Panc1 (cell line): ENCODE measurements around the gene NTN5. TPM values are rescaled to one million over a fixed set of nuclear protein-coding genes. Genes with fewer than 3 reads are reported as not detected.

Experiments used
- ATAC-seq: fragments of 200-7000 bp; cut with Tn5 transposase; 2 replicates; pipeline ENCODE4 v1.9.1; 2020; ENCODE audit warnings: mild to moderate bottlenecking, moderate library complexity
- BruUV-seq: library from RNA; stranded (reverse); fragments of 400-500 nt; replicated peaks from 2 replicates; lab custom pipeline; 2021; lab: Mats Ljungman, UMichigan
- CTCF ChIA-PET: fragments of 300-600 bp; sonication (Branson Sonifier 250); formaldehyde crosslinking; loops from one replicate; lab custom pipeline; 2022; ENCODE audit warnings: antibody characterized with exemption; lab: Charles Lee
- POLR2A ChIA-PET: fragments of 300-600 bp; sonication (Branson Sonifier 250); formaldehyde crosslinking; loops from one replicate; lab custom pipeline; 2022; ENCODE audit warnings: antibody characterized with exemption; lab: Charles Lee
- DNase-seq: peaks from one replicate; pipeline ENCODE4 v3.0.0-alpha.2; 2010; ENCODE audit warnings: low read depth, low spot score
- H3K27ac ChIP-seq: 2 replicates; pipeline ENCODE4 v1.5.1; 2011; ENCODE audit warnings: mild to moderate bottlenecking, low read length, inconsistent platforms
- H3K27me3 ChIP-seq: fragments of 200-500 bp; sonication (Bioruptor generic); 2 replicates; pipeline ENCODE4 v1.6.0; 2014; ENCODE audit warnings: low read length, inconsistent platforms; ENCODE audit not compliant: control insufficient read depth, insufficient read depth
- H3K36me3 ChIP-seq: fragments of 200-500 bp; sonication (Bioruptor generic); 2 replicates; pipeline ENCODE4 v1.5.1; 2014; ENCODE audit warnings: inconsistent platforms, mild to moderate bottlenecking, low read length, moderate library complexity; ENCODE audit not compliant: control insufficient read depth, insufficient read depth
- H3K4me1 ChIP-seq: 2 replicates; pipeline ENCODE4 v1.5.1; 2011; ENCODE audit warnings: inconsistent platforms, mild to moderate bottlenecking, low read length, moderate library complexity; ENCODE audit not compliant: control insufficient read depth, insufficient read depth
- H3K4me3 ChIP-seq, 2 experiments: 2 replicates each; pipeline ENCODE4 v1.5.1; 2011 to 2012; ENCODE audit warnings: low read depth in 2 of 2, low read length in 2 of 2, mild to moderate bottlenecking in 2 of 2, inconsistent platforms in 1 of 2, moderate library complexity in 1 of 2
- H3K9me3 ChIP-seq: fragments of 200-500 bp; sonication (Bioruptor generic); 2 replicates; pipeline ENCODE4 v1.5.1; 2014; ENCODE audit warnings: low read depth, mild to moderate bottlenecking, inconsistent platforms, low read length, moderate library complexity; ENCODE audit not compliant: control insufficient read depth, insufficient read depth
- CTCF ChIP-seq: fragments of 450-650 bp; IDR thresholded peaks from 2 replicates; pipeline ENCODE4 v1.5.1; 2017; ENCODE audit warnings: mild to moderate bottlenecking
- POLR2AphosphoS5 ChIP-seq: IDR thresholded peaks from 2 replicates; pipeline ENCODE4 v1.6.1; 2012; ENCODE audit warnings: mild to moderate bottlenecking, low read depth, low read length, moderate library complexity
- REST ChIP-seq, 2 experiments: IDR thresholded peaks; 2 replicates each; pipeline ENCODE4 v1.6.1; 2011 to 2012; ENCODE audit warnings: low read depth in 2 of 2, control low read depth in 1 of 2, low read length in 1 of 2, mild to moderate bottlenecking in 1 of 2, moderate library complexity in 1 of 2; ENCODE audit not compliant: insufficient read depth in 1 of 2
- SIN3A ChIP-seq: IDR thresholded peaks from 2 replicates; pipeline ENCODE4 v1.6.1; 2012; ENCODE audit warnings: low read depth, mild to moderate bottlenecking, low read length, moderate library complexity, borderline replicate concordance; ENCODE audit not compliant: insufficient read depth
- TCF7L2 ChIP-seq: IDR thresholded peaks from 2 replicates; pipeline ENCODE4 v1.6.1; 2011; ENCODE audit warnings: mild to moderate bottlenecking, low read depth, low read length, inconsistent platforms
- in situ Hi-C: cut with HindIII; loops from 2 replicates; pipeline ENCODE4 v1.10.0; 2016; ENCODE audit warnings: low sequenced_read_pairs, low pct_unique_long_range_greater_than_20kb
- intact Hi-C: fragments of 100-400 bp; cut with micrococcal nuclease; formaldehyde crosslinking; loops from one replicate; pipeline ENCODE4 v1.10.0; 2022; ENCODE audit not compliant: unreplicated experiment
- total RNA-seq: library from RNA; stranded (reverse); gene quantifications from one replicate; pipeline ENCODE4 v1.2.1, GENCODE V29; 2021; ENCODE audit not compliant: unreplicated experiment

NTN5 gene
- total RNA-seq, 1 experiment from 2014 or later = 0.23 TPM

GRCh38 chr19:48637948-48638830 is 34.6 kb downstream of the NTN5 start:
- TF ChIP-seq REST (IDR thresholded peaks at IDR 0.05; ENCODE audit: insufficient read depth in 1 of 2, low read depth in 2 of 2, low read length in 1 of 2) = no peak
- no peak for TF ChIP-seq SIN3A
- TF ChIP-seq TCF7L2 = peak; percentile 21; the same call in 1 of the 2 replicates
- Histone ChIP-seq H3K4me3 (peak overlapping the region; percentile 62 to 68), H3K27me3 (no peaks in the 10 kb centered on the region), H3K4me1 (peaks cover 22% of the 10 kb centered on the region), H3K27ac (peak overlapping the region; percentile 90), H3K9me3 (no peaks in the 10 kb centered on the region), H3K36me3 (no peaks in the 10 kb centered on the region; the same call in 1 of the 2 replicates)
- DNase-seq (peak; percentile 48), ATAC-seq (peak; percentile 37)
- intact Hi-C loops (no loop called here), in situ Hi-C loops (no loop called here)
- ChIA-PET CTCF (no interaction called here), POLR2A (no interaction called here)
- no TSS peak for BruUV-seq

- peaks cover 25% of the 10 kb centered on the region for H3K4me1 ChIP-seq
- intact Hi-C loops = no loop called here
- DNase-seq = peak; percentile 72
- H3K27ac ChIP-seq = peak overlapping the region; percentile 90
- in situ Hi-C loops = no loop called here
- no peaks in the 10 kb centered on the region for H3K27me3 ChIP-seq
- H3K36me3 ChIP-seq = no peaks in the 10 kb centered on the region; the same call in 1 of the 2 replicates
- ChIA-PET CTCF (interaction anchor here (0.6 kb wide), 1 partner anchor 147 kb away, joined by 10 read pairs; no protein-coding TSS in a partner anchor), POLR2A (no interaction called here)
- H3K9me3 ChIP-seq = no peaks in the 10 kb centered on the region
- peak overlapping the region; percentile 62 to 71 for H3K4me3 ChIP-seq
- no TSS peak for BruUV-seq
- ATAC-seq = peak; percentile 85
- no peak for TF ChIP-seq CTCF
- TF ChIP-seq POLR2AphosphoS5 = no peak
- TF ChIP-seq REST (IDR thresholded peaks at IDR 0.05; ENCODE audit: insufficient read depth in 1 of 2, low read depth in 2 of 2, low read length in 1 of 2) = no peak
- TF ChIP-seq SIN3A = no peak
- no peak for TF ChIP-seq TCF7L2
These were observed 35.3 kb downstream of the NTN5 start for GRCh38 chr19:48637449-48637947.
